NCI-H526 (cell line): Measurements from ENCODE around the gene PACS1.
"Not testable (repeated sequence)": the region's sequence is repeated elsewhere in the genome, so short reads cannot be mapped to it uniquely, and the experiment has no call there.

Source experiments
- DNase-seq, 2 experiments: peaks; one replicate each; lab custom pipeline; 2025; lab: John Stamatoyannopoulos, UW

The PACS1 gene

DNA sequence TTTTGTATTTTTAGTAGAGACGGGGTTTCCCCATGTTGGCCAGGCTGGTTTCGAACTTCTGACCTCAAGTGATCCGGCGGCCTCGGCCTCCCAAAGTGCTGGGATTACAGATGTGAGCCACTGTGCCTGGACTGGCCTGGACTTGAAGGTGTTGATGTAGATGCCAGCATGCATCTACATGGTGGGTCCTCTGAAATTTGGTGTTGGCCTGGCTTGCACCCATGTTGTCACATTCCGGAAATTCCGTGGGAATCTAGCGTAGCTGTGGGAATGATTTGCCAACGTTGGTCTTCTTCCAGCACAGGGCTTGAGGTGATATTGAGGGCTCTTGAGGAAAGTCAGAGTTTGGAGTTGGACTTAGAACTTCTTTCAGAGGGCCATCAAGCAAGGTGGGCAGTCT lies 6.5 kb downstream of the PACS1 start:
- no peak for DNase-seq

- DNase-seq = no peak
These were observed 7.9 kb downstream of the PACS1 start for GRCh38 chr11:66077927-66078326.

GRCh38 chr11:66078949-66079348 lies 8.9 kb downstream of the PACS1 start:
- DNase-seq = not testable (repeated sequence)

DNA sequence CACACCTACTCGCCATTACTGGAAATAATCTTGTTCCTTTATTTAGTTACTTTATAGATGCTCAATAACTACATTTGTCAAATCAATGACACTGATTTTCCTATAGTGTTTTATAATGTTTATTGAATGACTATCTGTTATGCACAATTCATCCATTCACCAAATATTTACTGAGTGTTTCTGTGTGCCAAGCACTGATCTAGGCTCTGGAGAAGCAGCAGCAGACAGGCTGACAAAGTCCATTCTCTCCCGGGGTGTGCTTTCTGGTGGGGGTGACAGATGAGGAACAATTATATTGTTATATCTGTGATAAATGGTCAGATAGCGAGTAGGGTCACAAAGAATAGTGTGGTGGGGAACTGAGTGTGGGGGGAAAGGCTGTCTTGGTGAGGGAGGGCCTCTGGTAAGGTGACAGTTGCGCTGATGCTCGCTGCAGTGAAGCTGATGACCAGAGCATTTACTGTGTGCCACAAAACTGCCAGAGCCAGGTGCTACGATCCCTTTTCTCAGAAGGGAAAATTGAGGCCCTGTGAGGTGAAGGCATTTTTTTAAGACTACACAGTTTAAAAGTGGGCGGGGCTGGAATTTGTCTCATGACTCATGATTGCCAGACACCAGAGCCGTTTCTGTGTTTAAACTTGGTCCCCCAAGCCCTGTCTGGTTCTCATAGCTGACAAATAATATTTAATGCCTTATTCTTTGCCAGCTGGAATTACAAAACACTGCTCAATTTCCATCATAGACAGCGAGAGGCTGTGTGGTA lies 10.2 kb downstream of the PACS1 start:
- no peak for DNase-seq

GRCh38 chr11:66081505-66081904 lies 11.4 kb downstream of the PACS1 start:
- DNase-seq = peak; percentile 42 to 67

- DNase-seq = peak; percentile 52 to 62
These were observed 13.1 kb downstream of the PACS1 start for GRCh38 chr11:66082946-66083698.

DNA sequence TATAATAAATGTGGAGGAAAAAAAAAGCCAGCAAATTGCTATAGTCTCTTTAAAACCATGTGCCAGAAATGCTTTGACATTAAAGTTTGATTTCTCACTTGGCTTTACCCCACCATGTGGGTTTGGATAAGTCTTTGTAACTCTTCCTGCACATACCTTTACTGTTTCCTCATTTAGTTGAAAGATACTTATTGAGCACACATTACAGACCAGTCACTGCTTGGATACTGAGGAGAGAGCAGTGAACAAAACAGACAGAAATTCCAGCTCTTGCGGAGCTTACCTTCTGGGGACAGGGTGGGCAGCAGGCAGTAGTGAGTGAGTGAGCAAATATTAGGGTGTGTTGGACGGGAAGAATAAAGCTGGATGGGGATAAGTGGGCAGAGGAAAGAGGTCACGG lies 13.7 kb downstream of the PACS1 start:
- DNase-seq = no peak

GRCh38 chr11:66084821-66085475 lies 14.9 kb downstream of the PACS1 start:
- no peak for DNase-seq

DNA sequence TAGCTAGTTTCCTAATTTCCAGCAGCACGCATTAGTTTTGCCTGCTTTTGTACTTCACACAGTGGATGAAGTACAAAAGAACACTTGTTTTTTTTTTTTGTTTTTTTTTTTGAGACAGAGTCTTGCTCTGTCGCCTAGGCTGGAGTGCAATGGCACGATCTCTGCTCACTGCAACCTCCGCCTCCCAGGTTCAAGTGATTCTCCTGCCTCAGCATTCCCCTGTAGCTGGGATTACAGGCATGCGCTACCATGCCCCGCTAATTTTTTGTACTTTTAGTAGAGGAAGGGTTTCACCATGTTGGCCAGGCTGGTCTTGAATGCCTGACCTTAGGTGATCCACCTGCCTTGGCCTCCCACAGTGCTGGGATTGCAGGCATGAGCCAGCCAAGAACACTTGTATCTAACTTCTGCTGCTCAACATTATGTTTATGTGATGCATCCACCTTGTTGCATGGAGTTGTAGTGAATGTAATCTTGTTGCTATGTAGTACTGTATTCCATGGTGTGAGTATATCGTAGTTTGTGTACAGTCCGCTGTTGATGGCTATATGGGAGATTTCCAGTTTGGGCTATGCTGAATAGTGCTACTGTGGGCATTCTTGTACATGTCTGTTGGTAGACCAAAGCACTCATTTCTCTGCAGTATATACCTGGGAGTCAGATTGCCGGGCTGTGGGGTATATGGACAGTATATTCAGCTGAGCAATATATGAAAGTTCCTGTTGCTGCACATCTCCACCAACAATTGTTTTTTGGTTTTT lies 17.3 kb downstream of the PACS1 start:
- DNase-seq = no peak

DNA sequence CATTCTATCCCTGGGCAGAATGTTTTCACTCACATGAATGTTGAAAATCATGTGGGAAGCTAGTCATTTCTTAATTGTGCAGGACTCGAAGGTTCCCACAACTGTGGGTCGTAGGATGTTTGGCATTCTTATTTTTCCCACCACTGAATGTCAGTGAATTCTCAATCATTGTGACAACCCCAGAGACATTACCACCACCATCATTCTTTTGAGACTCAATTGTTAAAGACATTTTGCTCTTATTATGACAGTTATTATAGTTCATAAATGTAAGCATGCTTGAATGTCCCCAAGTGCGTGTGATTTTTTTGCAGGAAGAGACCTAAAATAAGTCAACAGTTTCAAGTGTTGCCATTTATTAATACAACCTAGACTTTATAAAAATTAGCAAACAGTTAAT lies 19.0 kb downstream of the PACS1 start:
- no peak for DNase-seq

- DNase-seq = no peak
These were observed 20.2 kb downstream of the PACS1 start for GRCh38 chr11:66090288-66090687.

DNA sequence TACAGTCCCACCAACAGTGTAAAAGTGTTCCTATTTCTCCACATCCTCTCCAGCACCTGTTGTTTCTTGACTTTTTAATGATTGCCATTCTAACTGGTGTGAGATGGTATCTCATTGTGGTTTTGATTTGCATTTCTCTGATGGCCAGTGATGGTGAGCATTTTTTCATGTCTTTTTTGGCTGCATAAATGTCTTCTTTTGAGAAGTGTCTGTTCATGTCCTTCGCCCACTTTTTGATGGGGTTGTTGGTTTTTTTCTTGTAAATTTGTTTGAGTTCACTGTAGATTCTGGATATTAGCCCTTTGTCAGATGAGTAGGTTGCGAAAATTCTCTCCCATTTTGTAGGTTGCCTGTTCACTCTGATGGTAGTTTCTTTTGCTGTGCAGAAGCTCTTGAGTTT lies 22.1 kb downstream of the PACS1 start:
- not testable (repeated sequence) for DNase-seq

DNA sequence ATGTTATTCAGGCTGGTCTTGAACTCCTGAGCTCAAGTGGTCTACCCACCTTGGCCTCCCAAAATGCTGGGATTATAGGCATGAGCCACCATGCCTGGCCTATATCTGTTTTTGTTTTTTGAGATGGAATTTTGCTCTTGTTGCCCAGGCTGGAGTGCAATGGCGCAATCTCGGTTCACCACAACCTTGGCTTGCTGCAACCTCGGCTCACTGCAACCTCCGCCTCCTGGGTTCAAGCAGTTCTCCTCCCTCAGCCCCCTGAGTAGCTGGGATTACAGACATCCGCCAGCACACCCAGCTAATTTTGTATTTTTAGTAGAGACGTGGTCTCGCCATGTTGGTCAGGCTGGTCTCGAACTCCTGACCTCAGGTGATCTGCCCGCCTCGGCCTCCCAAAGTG lies 29.7 kb downstream of the PACS1 start:
- DNase-seq = not testable (repeated sequence)

- DNase-seq = peak in 1 of 2 experiments; percentile 56
These were observed 30.4 kb downstream of the PACS1 start for GRCh38 chr11:66100272-66101065.

DNA sequence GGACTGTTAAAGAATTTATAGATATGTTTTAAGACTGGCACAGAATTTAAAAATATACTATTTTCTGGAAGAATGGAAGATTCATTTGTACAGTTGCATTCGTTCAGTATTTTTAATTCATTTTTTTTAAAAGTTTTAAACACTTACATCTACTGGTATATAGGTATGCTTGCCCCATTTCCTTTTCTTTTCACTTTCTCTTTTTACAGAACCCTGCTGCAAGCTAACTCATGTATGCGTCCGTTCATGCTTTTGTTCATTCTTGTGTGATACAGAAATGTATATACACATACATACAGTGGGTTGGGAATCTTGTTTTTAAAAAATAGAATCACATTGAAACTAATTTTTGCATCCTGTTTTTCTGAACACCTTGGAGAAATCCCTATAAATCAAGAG lies 31.0 kb downstream of the PACS1 start:
- no peak for DNase-seq

DNA sequence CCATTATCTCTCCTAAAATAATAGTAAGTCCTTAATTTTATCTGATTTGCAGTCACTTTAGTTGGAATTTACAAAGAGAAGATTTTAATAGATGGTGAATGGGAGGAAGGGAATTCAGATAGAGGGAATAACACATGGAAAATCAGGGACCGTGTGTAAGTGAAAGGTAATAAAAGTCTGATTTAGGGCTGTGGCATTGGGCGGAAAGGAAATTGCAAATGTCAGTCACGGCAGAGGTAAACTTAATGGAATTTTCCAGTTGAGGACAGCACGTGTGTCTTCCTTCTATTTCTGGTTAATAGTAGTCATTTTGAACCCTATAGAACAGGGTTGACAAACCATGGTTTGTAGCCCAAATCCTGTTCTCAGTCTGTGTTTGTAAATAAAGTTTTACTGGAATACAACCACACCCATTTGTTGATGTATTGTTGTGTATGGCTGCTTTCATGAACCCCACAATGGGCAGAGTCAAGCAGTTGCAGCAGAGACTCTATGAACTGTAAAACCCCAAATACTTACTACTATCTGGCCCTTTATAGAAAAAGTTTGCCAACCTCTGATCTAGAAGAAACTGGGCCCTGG lies 34.1 kb downstream of the PACS1 start:
- no peak for DNase-seq

GRCh38 chr11:66106786-66107599 lies 36.9 kb downstream of the PACS1 start:
- no peak for DNase-seq

- no peak for DNase-seq
These were observed 37.8 kb downstream of the PACS1 start for GRCh38 chr11:66107600-66108510.

DNA sequence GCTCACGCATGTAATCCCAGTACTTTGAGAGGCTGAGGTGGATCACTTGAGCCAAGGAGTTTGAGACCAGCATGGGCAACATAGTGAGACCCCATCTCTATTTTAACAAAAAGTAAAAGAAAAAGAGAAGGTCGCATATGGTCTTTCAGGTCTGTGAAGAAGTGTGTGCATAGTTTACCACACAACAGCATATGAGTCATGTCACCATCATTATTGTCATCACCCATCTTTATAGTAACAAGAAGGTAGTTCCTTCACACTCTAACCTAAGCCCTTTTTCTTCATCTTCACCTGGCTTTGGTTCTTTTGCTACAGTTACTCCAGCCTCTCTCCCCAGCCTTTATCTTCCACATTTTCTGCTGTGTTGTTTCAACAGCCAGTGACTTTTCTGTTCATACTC lies 39.2 kb downstream of the PACS1 start:
- DNase-seq = no peak
